CD8-positive, alpha-beta memory T cell (primary cell): Measurements from ENCODE around the gene TCTN3. TPM values are rescaled to one million over a fixed set of nuclear protein-coding genes. Genes with fewer than 3 reads are reported as not detected.
"Not testable (repeated sequence)": the region's sequence is repeated elsewhere in the genome, so short reads cannot be mapped to it uniquely, and the experiment has no call there.

Experiments
- CTCF ChIA-PET: fragments of 350-600 bp; sonication (Branson Sonifier 250); formaldehyde crosslinking; loops from one replicate; lab custom pipeline; 2021; ENCODE audit warnings: antibody characterized with exemption; lab: Charles Lee
- POLR2A ChIA-PET: fragments of 350-600 bp; sonication (Branson Sonifier 250); formaldehyde crosslinking; loops from one replicate; lab custom pipeline; 2021; ENCODE audit warnings: antibody characterized with exemption; lab: Charles Lee
- DNase-seq, 5 donors: peaks; one replicate each; pipeline versions ENCODE4 v3.0.0 to v3.0.0-alpha.2; 2020 to 2022; ENCODE audit warnings: mixed read lengths in 1 of 5
- H3K27ac ChIP-seq: one replicate; pipeline ENCODE4 v1.7.0; 2013; ENCODE audit warnings: low read depth, mild to moderate bottlenecking, low read length, moderate library complexity
- H3K27me3 ChIP-seq: 2 replicates; pipeline ENCODE4 v1.7.0; 2013; ENCODE audit warnings: low read length, mild to moderate bottlenecking; ENCODE audit not compliant: insufficient read depth, poor library complexity, severe bottlenecking
- H3K36me3 ChIP-seq: 2 replicates; pipeline ENCODE4 v1.7.0; 2013; ENCODE audit warnings: mild to moderate bottlenecking, low read length, moderate library complexity; ENCODE audit not compliant: insufficient read depth
- H3K4me1 ChIP-seq: 2 replicates; pipeline ENCODE4 v1.7.0; 2013; ENCODE audit warnings: mild to moderate bottlenecking, low read length, moderate library complexity; ENCODE audit not compliant: insufficient read depth
- H3K4me3 ChIP-seq: 2 replicates; pipeline ENCODE4 v1.7.0; 2013; ENCODE audit warnings: mild to moderate bottlenecking, low read length
- H3K9me3 ChIP-seq: 2 replicates; pipeline ENCODE4 v1.7.0; 2013; ENCODE audit warnings: mild to moderate bottlenecking, low read length
- H3K27ac Mint-ChIP-seq, 8 donors: one replicate each; pipeline ENCODE4 v1.8.0; 2020 to 2021; ENCODE audit warnings: mixed read lengths in 8 of 8, mild to moderate bottlenecking in 6 of 8, inconsistent platforms in 3 of 8, moderate library complexity in 3 of 8
- H3K27me3 Mint-ChIP-seq, 2 donors: one replicate each; pipeline ENCODE4 v1.8.0; 2020 to 2021; ENCODE audit warnings: mixed read lengths in 2 of 2, mild to moderate bottlenecking in 1 of 2, moderate library complexity in 1 of 2
- H3K36me3 Mint-ChIP-seq, 3 donors: one replicate each; pipeline ENCODE4 v1.8.0; 2020 to 2021; ENCODE audit warnings: mixed read lengths in 3 of 3, inconsistent platforms in 1 of 3, mild to moderate bottlenecking in 1 of 3
- H3K4me1 Mint-ChIP-seq, 3 donors: one replicate each; pipeline ENCODE4 v1.8.0; 2020 to 2021; ENCODE audit warnings: mixed read lengths in 3 of 3, inconsistent platforms in 1 of 3, mild to moderate bottlenecking in 1 of 3
- H3K4me3 Mint-ChIP-seq, 7 donors: one replicate each; pipeline ENCODE4 v1.8.0; 2020 to 2021; ENCODE audit warnings: mixed read lengths in 7 of 7, mild to moderate bottlenecking in 6 of 7, moderate library complexity in 4 of 7, inconsistent platforms in 2 of 7
- H3K9me3 Mint-ChIP-seq, 5 donors: one replicate each; pipeline ENCODE4 v1.8.0; 2020 to 2022; ENCODE audit warnings: mixed read lengths in 5 of 5, mild to moderate bottlenecking in 3 of 5, moderate library complexity in 2 of 5, inconsistent platforms in 1 of 5
- polyA plus RNA-seq: library from polyadenylated mRNA; unstranded; fragments of 300-500 nt; fragmentation: Illumina TruSeq; gene quantifications from one replicate; pipeline ENCODE4 v1.2.3, GENCODE V29; 2021
- total RNA-seq, 2 experiments: library from RNA; stranded (reverse); gene quantifications; one replicate each; pipeline ENCODE4 v1.2.3, GENCODE V29; 2021

The TCTN3 gene
- 10 to 100 TPM; 32.1 to 32.7 TPM for total RNA-seq
- 59.1 TPM for polyA plus RNA-seq

GRCh38 chr10:95693668-95694534, at the start of gene TCTN3:
TSS of gene TCTN3 (minus strand) at chr10:95693927. CDS start at chr10:95693899, 28 bp downstream.
- H3K4me1 Mint-ChIP-seq, result peaks cover 39 to 54% (median 52%) of the 10 kb centered on the region in 3 donors
- H3K27me3 Mint-ChIP-seq, result peaks cover 2 to 6% of the 10 kb centered on the region in 2 donors
- Histone ChIP-seq H3K4me1 (peaks cover 22% of the 10 kb centered on the region), H3K27ac (peak within 1 kb of the TSS; percentile 90), H3K4me3 (peak within 1 kb of the TSS; percentile 81), H3K36me3 (peaks cover 14% of the 10 kb centered on the region), H3K9me3 (no peaks in the 10 kb centered on the region), H3K27me3 (no peaks in the 10 kb centered on the region)
- POLR2A ChIA-PET, result interaction anchor here (0.6 to 2.0 kb wide), 9 partner anchors 37 to 721 kb away, joined by 3 to 11 read pairs (median 3); partner anchors contain the start of gene ZNF518A
- H3K4me3 Mint-ChIP-seq, result peak within 1 kb of the TSS; percentile 86 to 98 (median 96)
- DNase-seq, result peak; percentile 90 to 98 (median 96)
- CTCF ChIA-PET, result interaction anchor here (0.5 to 5.4 kb wide), 62 partner anchors 9 to 645 kb away, joined by 3 to 149 read pairs (median 4); partner anchors contain the start of genes ALDH18A1, CC2D2B, ENTPD1 and ZNF518A
- H3K27ac Mint-ChIP-seq, result peak within 1 kb of the TSS; percentile 92 to 99 (median 98)
- H3K36me3 Mint-ChIP-seq, result peaks cover 0 to 47% (median 5%) of the 10 kb centered on the region in 3 donors
- no peaks in the 10 kb centered on the region for H3K9me3 Mint-ChIP-seq

- Mint-ChIP-seq H3K27me3 (peaks cover 6 to 17% of the 10 kb centered on the region in 2 donors), H3K27ac (no peak overlapping the region), H3K4me3 (no peak overlapping the region), H3K36me3 (no peaks in the 10 kb centered on the region), H3K4me1 (peaks cover 0 to 10% (median 7%) of the 10 kb centered on the region in 3 donors), H3K9me3 (peaks cover 0 to 2% (median 0%) of the 10 kb centered on the region in 5 donors)
- no peak for DNase-seq
- Histone ChIP-seq H3K4me3 (no peak overlapping the region), H3K36me3 (no peaks in the 10 kb centered on the region), H3K27me3 (no peaks in the 10 kb centered on the region), H3K4me1 (no peaks in the 10 kb centered on the region), H3K27ac (no peak overlapping the region), H3K9me3 (no peaks in the 10 kb centered on the region)
- ChIA-PET POLR2A (no interaction called here), CTCF (no interaction called here)
These were observed 49.3 kb upstream of the TCTN3 start for GRCh38 chr10:95742962-95743535.

GRCh38 chr10:95742485-95742884, 48.8 kb upstream of the TCTN3 start:
- Mint-ChIP-seq H3K4me1 (peaks cover 0 to 10% (median 7%) of the 10 kb centered on the region in 3 donors), H3K4me3 (no peak overlapping the region), H3K9me3 (peaks cover 0 to 2% (median 0%) of the 10 kb centered on the region in 5 donors), H3K27ac (peak overlapping the region in 1 of 8 donors; percentile 10), H3K36me3 (no peaks in the 10 kb centered on the region), H3K27me3 (peaks cover 7 to 20% of the 10 kb centered on the region in 2 donors)
- no peak for DNase-seq
- no peaks in the 10 kb centered on the region for H3K27me3 ChIP-seq
- H3K36me3 ChIP-seq, result no peaks in the 10 kb centered on the region
- ChIA-PET CTCF (no interaction called here), POLR2A (no interaction called here)
- no peaks in the 10 kb centered on the region for H3K9me3 ChIP-seq
- H3K4me1 ChIP-seq, result no peaks in the 10 kb centered on the region
- H3K4me3 ChIP-seq, result no peak overlapping the region
- H3K27ac ChIP-seq, result no peak overlapping the region

GRCh38 chr10:95741807-95742467, 48.2 kb upstream of the TCTN3 start:
- no peak overlapping the region for H3K27ac ChIP-seq

GRCh38 chr10:95739056-95739455, 45.3 kb upstream of the TCTN3 start:
- no peak overlapping the region for H3K4me3 Mint-ChIP-seq
- H3K36me3 Mint-ChIP-seq, result peaks cover 0 to 3% (median 0%) of the 10 kb centered on the region in 3 donors
- no peak overlapping the region for H3K27ac ChIP-seq
- H3K36me3 ChIP-seq, result no peaks in the 10 kb centered on the region
- POLR2A ChIA-PET, result no interaction called here
- DNase-seq, result peak in 1 of 5 donors; percentile 9
- peaks cover 0 to 10% (median 7%) of the 10 kb centered on the region in 3 donors for H3K4me1 Mint-ChIP-seq
- H3K9me3 ChIP-seq, result no peaks in the 10 kb centered on the region
- H3K4me1 ChIP-seq, result no peaks in the 10 kb centered on the region
- no peak overlapping the region for H3K4me3 ChIP-seq
- peaks cover 0 to 11% (median 5%) of the 10 kb centered on the region in 5 donors for H3K9me3 Mint-ChIP-seq
- no peak overlapping the region for H3K27ac Mint-ChIP-seq
- H3K27me3 ChIP-seq, result no peaks in the 10 kb centered on the region
- peaks cover 10 to 20% of the 10 kb centered on the region in 2 donors for H3K27me3 Mint-ChIP-seq
- CTCF ChIA-PET, result no interaction called here

More at GRCh38 chr10:95741807-95742467, 48.2 kb upstream of the TCTN3 start:
- Histone ChIP-seq H3K9me3 (no peaks in the 10 kb centered on the region), H3K27me3 (no peaks in the 10 kb centered on the region), H3K4me3 (no peak overlapping the region), H3K36me3 (no peaks in the 10 kb centered on the region), H3K4me1 (no peaks in the 10 kb centered on the region)
- Mint-ChIP-seq H3K4me3 (no peak overlapping the region), H3K9me3 (peaks cover 0 to 2% (median 0%) of the 10 kb centered on the region in 5 donors), H3K27me3 (peaks cover 7 to 19% of the 10 kb centered on the region in 2 donors), H3K27ac (peak overlapping the region in 2 of 8 donors; percentile 10 to 80), H3K4me1 (peaks cover 0 to 10% (median 7%) of the 10 kb centered on the region in 3 donors), H3K36me3 (no peaks in the 10 kb centered on the region)
- DNase-seq, result no peak
- ChIA-PET CTCF (no interaction called here), POLR2A (no interaction called here)

GRCh38 chr10:95732907-95733306, 39.2 kb upstream of the TCTN3 start:
- CTCF ChIA-PET, H3K27ac ChIP-seq, H3K36me3 ChIP-seq, H3K4me3 Mint-ChIP-seq, DNase-seq, H3K4me1 Mint-ChIP-seq, H3K9me3 ChIP-seq, POLR2A ChIA-PET, H3K36me3 Mint-ChIP-seq, H3K4me1 ChIP-seq, H3K27me3 ChIP-seq, H3K4me3 ChIP-seq, H3K27ac Mint-ChIP-seq: not testable (repeated sequence)
- peaks cover 13 to 43% (median 21%) of the 10 kb centered on the region in 5 donors for H3K9me3 Mint-ChIP-seq
- peaks cover 3 to 31% of the 10 kb centered on the region in 2 donors for H3K27me3 Mint-ChIP-seq

- Histone ChIP-seq H3K36me3 (no peaks in the 10 kb centered on the region), H3K4me1 (no peaks in the 10 kb centered on the region), H3K4me3 (no peak overlapping the region), H3K9me3 (peaks cover 5% of the 10 kb centered on the region), H3K27ac (no peak overlapping the region), H3K27me3 (no peaks in the 10 kb centered on the region)
- Mint-ChIP-seq H3K36me3 (peaks cover 0 to 4% (median 0%) of the 10 kb centered on the region in 3 donors), H3K4me3 (no peak overlapping the region), H3K9me3 (peaks cover 13 to 39% (median 21%) of the 10 kb centered on the region in 5 donors), H3K27me3 (peaks cover 3 to 24% of the 10 kb centered on the region in 2 donors), H3K27ac (no peak overlapping the region), H3K4me1 (no peaks in the 10 kb centered on the region)
- POLR2A ChIA-PET, result no interaction called here
- DNase-seq, result no peak
- CTCF ChIA-PET, result no interaction called here
These were observed 36.5 kb upstream of the TCTN3 start for GRCh38 chr10:95730233-95730632.
